SK-N-SH (cell line): ENCODE results near the gene ZFYVE21. TPM values are rescaled to one million over a fixed set of nuclear protein-coding genes. Genes with fewer than 3 reads are reported as not detected.

Experiments used
- CTCF ChIA-PET: fragments of 300-600, 350-600 bp; formaldehyde crosslinking; extraction: SDS; loops from one replicate; lab custom pipeline; 2021; lab: Yijun Ruan, JAX
- POLR2A ChIA-PET: fragments of 350-600 bp; sonication (Branson Sonifier 250); formaldehyde crosslinking; extraction: SDS; loops from one replicate; lab custom pipeline; 2020; ENCODE audit warnings: antibody characterized with exemption, inconsistent platforms; lab: Yijun Ruan, JAX
- DNase-seq: peaks from one replicate; pipeline ENCODE4 v3.0.0; 2012
- H2AFZ ChIP-seq: fragments of 200-600 bp; sonication (generic); 2 replicates; pipeline ENCODE4 v1.8.1; 2016; ENCODE audit warnings: antibody characterized with exemption, mild to moderate bottlenecking, low read depth
- H3F3A ChIP-seq: fragments of 200-600 bp; sonication (generic); replicated peaks from 2 replicates; pipeline ENCODE3; 2016; ENCODE audit warnings: antibody characterized with exemption, mild to moderate bottlenecking; ENCODE audit not compliant: insufficient read depth
- H3K27ac ChIP-seq, 2 experiments: fragments of 200-500 bp in 1 of 2; fragments of 200-600 bp in 1 of 2; sonication (Bioruptor generic) in 1 of 2; sonication (generic), shearing (Covaris generic) in 1 of 2; 2 replicates each; pipeline versions ENCODE4 v1.5.1 to v1.6.1; 2014 to 2016; ENCODE audit warnings: low read depth in 2 of 2, inconsistent platforms in 1 of 2, low read length in 1 of 2, mild to moderate bottlenecking in 1 of 2, mixed read lengths in 1 of 2
- H3K27me3 ChIP-seq: fragments of 200-600 bp; sonication (generic), shearing (Covaris generic); 2 replicates; pipeline ENCODE4 v1.6.1; 2016; ENCODE audit warnings: mixed run types; ENCODE audit not compliant: insufficient read depth
- H3K36me3 ChIP-seq, 2 experiments: fragments of 200-500 bp in 1 of 2; fragments of 200-600 bp in 1 of 2; sonication (Bioruptor generic) in 1 of 2; sonication (generic) in 1 of 2; replicated peaks in 1 of 2; 2 replicates each; pipeline versions ENCODE3 to v1.5.1; 2014 to 2016; ENCODE audit warnings: low read length in 1 of 2, mild to moderate bottlenecking in 1 of 2; ENCODE audit not compliant: insufficient read depth in 2 of 2, control insufficient read depth in 1 of 2
- H3K4me1 ChIP-seq, 2 experiments: fragments of 200-500 bp in 1 of 2; fragments of 200-600 bp in 1 of 2; sonication (Bioruptor generic) in 1 of 2; sonication (generic), shearing (Covaris generic) in 1 of 2; 2 replicates each; pipeline versions ENCODE4 v1.5.1 to v1.6.1; 2014 to 2016; ENCODE audit warnings: low read depth in 1 of 2, low read length in 1 of 2, mixed run types in 1 of 2; ENCODE audit not compliant: insufficient read depth in 2 of 2, control insufficient read depth in 1 of 2
- H3K4me2 ChIP-seq: fragments of 200-600 bp; sonication (generic), shearing (Covaris generic); 2 replicates; pipeline ENCODE4 v1.6.1; 2017; ENCODE audit warnings: mixed run types
- H3K4me3 ChIP-seq, 2 experiments: fragments of 200-500 bp in 1 of 2; fragments of 200-600 bp in 1 of 2; sonication (Bioruptor generic) in 1 of 2; sonication (generic), shearing (Covaris generic) in 1 of 2; 2 replicates each; pipeline versions ENCODE4 v1.5.1 to v1.8.1; 2014 to 2016; ENCODE audit warnings: low read depth in 2 of 2, inconsistent platforms in 1 of 2, low read length in 1 of 2, mild to moderate bottlenecking in 1 of 2, mixed read lengths in 1 of 2, moderate library complexity in 1 of 2
- H3K79me2 ChIP-seq: fragments of 200-600 bp; sonication (generic); 2 replicates; pipeline ENCODE4 v1.8.1; 2017; ENCODE audit warnings: mild to moderate bottlenecking; ENCODE audit not compliant: insufficient read depth
- H3K9ac ChIP-seq: fragments of 200-600 bp; sonication (generic); 2 replicates; pipeline ENCODE4 v1.6.1; 2017; ENCODE audit warnings: mixed run types
- H3K9me2 ChIP-seq: fragments of 200-600 bp; sonication (generic); 2 replicates; pipeline ENCODE4 v1.6.1; 2017; ENCODE audit warnings: mixed run types
- H3K9me3 ChIP-seq: fragments of 200-600 bp; sonication (generic); 2 replicates; pipeline ENCODE4 v1.6.1; 2017; ENCODE audit warnings: mixed run types, mild to moderate bottlenecking, moderate library complexity
- H4K20me1 ChIP-seq: fragments of 200-600 bp; sonication (generic); 2 replicates; pipeline ENCODE4 v1.6.1; 2017; ENCODE audit warnings: mild to moderate bottlenecking, mixed run types; ENCODE audit not compliant: insufficient read depth
- CTCF ChIP-seq: fragments of 200-600 bp; sonication (generic); IDR thresholded peaks from 2 replicates; pipeline ENCODE4 v1.6.1; 2017; ENCODE audit warnings: antibody characterized with exemption, mild to moderate bottlenecking, moderate library complexity
- FOXJ3 ChIP-seq: sonication (generic); formaldehyde crosslinking; IDR thresholded peaks from 2 replicates; pipeline ENCODE4 v1.5.1; 2020; ENCODE audit warnings: mild to moderate bottlenecking, missing genetic modification reagents
- JUND ChIP-seq: IDR thresholded peaks from 2 replicates; pipeline ENCODE4 v1.4.0; 2012
- MEF2A ChIP-seq: IDR thresholded peaks from 2 replicates; pipeline ENCODE4 v1.4.0; 2012; ENCODE audit warnings: low read depth, borderline replicate concordance
- MXI1 ChIP-seq: IDR thresholded peaks from 2 replicates; pipeline ENCODE4 v1.6.1; 2012; ENCODE audit warnings: mild to moderate bottlenecking, low read depth, low read length, improper control_type of control experiment
- RXRA ChIP-seq: IDR thresholded peaks from 2 replicates; pipeline ENCODE4 v1.4.0; 2012; ENCODE audit warnings: low read depth, mild to moderate bottlenecking, borderline replicate concordance
- USF2 ChIP-seq: fragments of 150-350 bp; IDR thresholded peaks from 2 replicates; pipeline ENCODE4 v1.6.1; 2017; ENCODE audit warnings: antibody characterized with exemption, low read length, low read depth, borderline replicate concordance
- WGBS: methylation state at CpG from one replicate; pipeline ENCODE4 v1.1.6; 2017; ENCODE audit warnings: low lambda C conversion rate; 5-methylcytosine and 5-hydroxymethylcytosine counted together
- polyA plus RNA-seq, 3 experiments: library from polyadenylated mRNA; depleted of rRNA; stranded (reverse); fragments of >200 nt; gene quantifications; 2 replicates each; pipeline ENCODE4 v1.2.3, GENCODE V29; 2012
- TF ChIP-seq, protein P1 (sequence below): IDR thresholded peaks from 2 replicates; pipeline ENCODE4 v1.4.0; 2012; ENCODE audit warnings: low read depth, borderline replicate concordance

The ZFYVE21 gene
- polyA plus RNA-seq, 1 of the 3 experiments (the other 2 are of a cell fraction), result 82.1 TPM

GRCh38 chr14:103739793-103740501, 24.3 kb downstream of the ZFYVE21 start (continued):
- no peak for TF ChIP-seq USF2

DNA sequence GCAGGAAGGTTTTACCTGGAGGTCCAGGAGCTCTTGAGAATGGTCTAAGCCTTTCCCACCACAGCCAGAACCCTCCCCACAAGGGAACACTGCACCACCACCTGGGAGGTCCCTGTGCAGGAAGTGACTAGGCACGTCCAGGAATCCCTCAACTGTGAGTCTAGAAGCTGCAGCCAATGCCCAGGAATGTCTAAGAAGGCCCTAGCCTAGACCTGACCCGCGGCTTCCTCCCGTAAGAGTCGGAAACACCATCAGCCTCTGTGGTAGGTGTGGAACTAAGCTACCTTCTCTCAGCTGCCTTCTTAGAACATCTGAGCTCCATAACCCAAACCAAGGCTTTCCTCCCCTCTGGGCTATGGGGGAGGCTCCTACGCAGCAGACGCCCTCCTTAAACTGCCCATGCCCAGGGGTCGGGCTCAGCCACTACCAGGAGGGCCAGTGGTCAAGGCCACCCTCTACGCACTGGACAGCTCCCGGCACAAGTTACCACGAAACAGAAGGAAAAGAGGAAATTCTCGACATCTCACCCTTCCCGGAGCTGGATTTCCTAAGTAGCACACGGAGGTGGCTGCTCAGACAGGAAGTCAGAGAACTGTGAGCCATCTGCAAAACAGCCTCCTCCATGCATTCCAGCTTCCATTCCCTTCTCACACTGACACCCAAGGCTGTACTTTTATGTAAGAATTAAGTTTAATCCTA, 25.5 kb downstream of the ZFYVE21 start:
- 94% methylated on average over 14 of the region's 14 CpGs for WGBS
- H3K27ac ChIP-seq, result no peak overlapping the region

More for the DNA sequence above, 25.5 kb downstream of the ZFYVE21 start:
- CTCF ChIA-PET, result interaction anchor here (0.8 to 1.2 kb wide), 2 partner anchors 19 to 21 kb away, joined by 3 read pairs; no protein-coding TSS in a partner anchor
- POLR2A ChIA-PET, result no interaction called here
- Histone ChIP-seq H3K36me3 (peaks cover 0 to 25% of the 10 kb centered on the region in 2 experiments), H3K9me3 (no peaks in the 10 kb centered on the region), H3K79me2 (no peaks in the 10 kb centered on the region), H2AFZ (no peak overlapping the region), H4K20me1 (no peaks in the 10 kb centered on the region), H3K27me3 (no peaks in the 10 kb centered on the region), H3K9me2 (no peaks in the 10 kb centered on the region), H3K4me1 (no peaks in the 10 kb centered on the region; a peak in 1 of 4 replicates), H3K9ac (no peak overlapping the region), H3K4me2 (no peak overlapping the region), H3F3A (no peaks in the 10 kb centered on the region), H3K4me3 (no peak overlapping the region)
- no peak for DNase-seq
- TF ChIP-seq USF2, result no peak
- TF ChIP-seq RXRA, result no peak
- no peak for TF ChIP-seq CTCF
- TF ChIP-seq, protein P1, sequence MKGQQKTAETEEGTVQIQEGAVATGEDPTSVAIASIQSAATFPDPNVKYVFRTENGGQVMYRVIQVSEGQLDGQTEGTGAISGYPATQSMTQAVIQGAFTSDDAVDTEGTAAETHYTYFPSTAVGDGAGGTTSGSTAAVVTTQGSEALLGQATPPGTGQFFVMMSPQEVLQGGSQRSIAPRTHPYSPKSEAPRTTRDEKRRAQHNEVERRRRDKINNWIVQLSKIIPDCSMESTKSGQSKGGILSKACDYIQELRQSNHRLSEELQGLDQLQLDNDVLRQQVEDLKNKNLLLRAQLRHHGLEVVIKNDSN, result no peak
- TF ChIP-seq MEF2A, result no peak
- TF ChIP-seq FOXJ3 (CRISPR knock-in tag), result no peak
- TF ChIP-seq JUND, result no peak
- no peak for TF ChIP-seq MXI1
